Measurements from ENCODE around the gene ZNF337.
"Not testable (repeated sequence)": the region's sequence is repeated elsewhere in the genome, so short reads cannot be mapped to it uniquely, and the experiment has no call there.

DNA sequence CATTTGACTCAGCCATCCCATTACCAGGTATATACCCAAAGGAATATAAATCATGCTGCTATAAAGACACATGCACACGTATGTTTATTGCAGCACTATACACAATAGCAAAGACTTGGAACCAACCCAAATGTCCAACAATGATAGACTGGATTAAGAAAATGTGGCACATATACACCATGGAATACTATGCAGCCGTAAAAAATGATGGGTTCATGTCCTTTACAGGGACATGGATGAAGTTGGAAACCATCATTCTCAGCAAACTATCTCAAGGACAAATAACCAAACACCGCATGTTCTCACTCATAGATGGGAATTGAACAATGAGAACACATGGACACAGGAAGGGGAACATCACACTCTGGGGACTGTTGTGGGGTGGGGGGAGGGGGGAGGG, 12.8 kb downstream of the ZNF337 start:
- TF ChIP-seq MYC (IDR thresholded peaks at IDR 0.05; ENCODE audit: low read depth, low read length); EZH2 (IDR thresholded peaks at IDR 0.05; ENCODE audit: borderline replicate concordance, low read depth, low read length, severe bottlenecking); MAX (IDR thresholded peaks at IDR 0.05; ENCODE audit: insufficient read depth, insufficient read length); CTCF (IDR thresholded peaks at IDR 0.05; ENCODE audit: extremely low read depth in 1 of 2, insufficient read depth in 1 of 2, low read depth in 1 of 2, low read length in 2 of 2); FOS (IDR thresholded peaks at IDR 0.05; ENCODE audit: borderline replicate concordance, insufficient read depth, low read length); POLR2AphosphoS5 (IDR thresholded peaks at IDR 0.05; ENCODE audit: insufficient read depth, low read depth, low read length); POLR2A (IDR thresholded peaks at IDR 0.05; ENCODE audit: low read depth, low read length); JUN (IDR thresholded peaks at IDR 0.05; ENCODE audit: borderline replicate concordance, insufficient read depth, insufficient read length, low read depth): not testable (repeated sequence)

Data from endothelial cell of umbilical vein (primary cell).